DMS79 (cell line): ENCODE measurements around the gene B9D1.

Source experiments
- DNase-seq: peaks from one replicate; lab custom pipeline; 2025; lab: John Stamatoyannopoulos, UW

The B9D1 gene

DNA sequence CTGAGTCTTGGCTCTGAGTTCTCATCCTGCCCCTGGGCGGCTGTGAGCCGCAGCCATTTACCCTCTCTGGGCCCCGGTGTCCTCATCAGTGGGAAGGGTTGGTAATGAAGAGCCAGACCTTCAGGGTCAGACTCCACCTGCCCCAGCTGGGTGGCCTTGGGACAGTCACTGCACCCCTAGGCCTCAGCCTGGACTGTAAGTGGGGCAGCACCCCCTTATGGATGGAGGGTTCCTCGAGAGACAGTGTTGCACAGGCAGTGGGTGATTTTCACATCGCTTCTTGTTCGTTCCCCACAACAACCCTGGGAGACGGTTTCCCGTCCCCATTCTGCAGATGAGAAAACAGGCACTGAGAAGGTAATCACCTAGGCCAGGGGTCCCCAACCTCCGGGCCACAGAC lies 60.5 kb downstream of the B9D1 start:
- DNase-seq = no peak

DNA sequence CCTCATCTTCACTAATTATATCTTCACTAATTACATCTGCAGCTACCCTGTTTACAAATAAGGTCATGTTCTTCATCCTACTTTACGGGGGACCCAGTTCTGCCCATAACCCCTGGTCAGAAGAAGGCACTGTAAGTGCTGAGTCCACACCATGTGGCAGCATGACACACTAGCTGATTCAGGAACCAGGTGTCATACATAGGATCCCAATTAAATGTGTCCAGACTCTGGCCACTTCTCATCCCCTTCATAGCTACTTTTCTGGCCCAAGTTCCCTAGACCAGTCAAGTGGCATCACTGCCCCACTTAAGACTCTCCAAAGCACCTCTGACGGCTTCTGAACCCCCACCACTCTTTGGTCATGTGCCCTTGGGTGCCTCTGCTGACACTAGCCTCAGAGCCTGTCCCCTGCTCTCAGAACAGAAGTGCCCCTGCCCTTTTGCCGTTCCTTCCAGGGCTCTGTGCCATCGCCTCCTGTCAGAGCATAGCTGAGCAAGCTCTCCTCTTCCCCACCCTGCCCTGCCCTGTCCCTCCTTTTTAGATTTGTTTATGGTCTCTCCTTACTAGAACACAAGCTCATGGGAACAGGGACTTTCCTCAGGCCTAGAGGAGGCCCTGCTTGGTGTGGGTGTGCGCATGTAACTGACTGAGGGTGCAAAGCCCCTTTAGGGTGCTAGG lies 61.1 kb downstream of the B9D1 start:
- DNase-seq = no peak

GRCh38 chr17:19299866-19300265 lies 62.7 kb downstream of the B9D1 start:
- no peak for DNase-seq

DNA sequence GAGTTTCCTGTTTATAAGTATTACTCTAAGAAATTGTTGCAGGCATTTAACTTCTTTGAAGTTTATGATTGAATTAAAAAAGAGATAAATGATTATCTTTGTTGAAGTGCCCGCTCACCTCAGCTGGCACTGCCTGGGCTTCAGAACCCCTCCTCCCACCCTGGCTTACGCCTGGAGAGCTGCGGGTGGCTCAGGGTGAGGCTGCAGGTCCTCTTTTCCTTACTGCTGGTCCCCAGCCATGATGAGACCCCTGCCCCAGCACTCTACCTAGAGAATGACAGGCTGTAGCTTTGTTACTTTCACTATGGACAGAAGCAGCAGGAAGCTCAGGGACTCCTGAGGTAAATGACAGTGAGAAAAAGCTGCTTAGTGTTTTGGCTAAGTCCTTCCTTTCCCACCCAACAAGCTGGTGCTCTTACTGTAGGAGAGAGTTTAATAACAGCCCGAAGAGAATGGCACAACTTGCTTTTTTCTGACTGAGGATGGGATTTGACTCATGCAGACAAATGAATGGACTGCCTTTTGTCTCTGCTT lies 63.2 kb downstream of the B9D1 start:
- no peak for DNase-seq

DNA sequence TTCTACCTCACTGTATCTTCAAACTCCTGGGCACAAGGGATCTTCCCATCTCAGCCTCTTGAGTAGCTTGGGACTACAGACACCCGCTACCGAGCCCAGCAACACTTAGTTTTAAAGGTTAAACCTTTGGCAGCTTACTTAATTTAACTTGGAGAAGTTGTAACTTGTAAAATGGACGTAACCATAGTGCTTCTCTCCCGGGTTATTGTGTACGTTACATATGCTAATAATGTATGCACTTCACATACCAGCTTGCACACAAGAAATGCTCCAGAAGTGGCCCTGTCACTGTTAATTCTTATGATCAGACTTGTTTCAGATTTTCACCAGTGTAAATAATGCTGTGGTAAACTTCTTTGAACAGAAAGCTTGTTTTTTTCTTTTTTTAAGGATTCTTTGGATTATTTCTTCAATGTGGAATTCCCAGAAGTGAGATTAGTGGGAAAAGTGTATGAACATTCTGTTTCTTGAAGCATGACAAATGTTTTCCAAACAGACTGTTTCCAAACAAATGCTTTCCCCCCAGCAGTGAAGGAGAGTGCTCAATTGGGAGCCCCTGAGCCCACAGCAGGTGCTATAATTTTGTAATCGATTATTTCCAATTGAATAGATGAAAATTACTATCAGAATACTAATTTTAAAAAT lies 63.8 kb downstream of the B9D1 start:
- no peak for DNase-seq

- DNase-seq = no peak
Observed at GRCh38 chr17:19296786-19297778, 65.4 kb downstream of the B9D1 start.

DNA sequence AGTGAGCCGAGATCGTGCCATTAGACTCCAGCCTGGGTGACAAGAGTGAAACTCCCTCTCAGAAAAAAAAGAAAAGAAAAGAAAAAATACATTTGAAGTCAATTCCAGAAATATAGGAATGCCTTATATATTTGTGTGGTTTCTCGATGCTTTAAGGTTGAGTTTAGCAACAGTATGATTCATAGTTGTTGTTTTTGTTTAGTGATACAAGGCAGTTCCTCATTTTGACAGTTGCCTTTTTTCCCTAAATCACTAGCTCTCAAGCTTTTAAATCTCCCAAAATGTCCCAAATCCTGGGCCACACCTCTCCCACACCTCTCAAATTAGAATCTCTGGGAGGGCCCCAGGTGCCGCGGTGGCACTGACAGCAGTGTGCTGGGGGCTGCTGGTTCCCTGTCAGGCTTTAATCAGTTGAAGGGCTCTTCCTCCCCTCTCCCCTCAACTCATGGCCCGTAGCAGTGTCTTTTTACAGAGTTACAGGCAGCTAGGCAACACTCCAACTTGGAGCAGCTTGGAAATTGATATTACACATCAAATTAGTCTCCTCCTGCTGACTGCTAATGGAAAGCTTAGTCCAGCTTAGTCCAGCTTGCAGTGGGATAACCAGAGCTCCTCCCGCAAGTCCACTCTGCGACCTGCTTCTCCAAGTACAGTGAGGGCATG lies 66.9 kb downstream of the B9D1 start:
- DNase-seq = no peak

- DNase-seq = no peak
Observed at GRCh38 chr17:19294443-19294842, 68.1 kb downstream of the B9D1 start.
